Fibroblast of lung (primary cell): ENCODE results near the gene RAB27B. TPM values are rescaled to one million over a fixed set of nuclear protein-coding genes. Genes with fewer than 3 reads are reported as not detected.

Source experiments
- DNase-seq, 2 donors: peaks; one replicate each; pipeline versions ENCODE4 v3.0.0 to v3.0.0-alpha.2; 2010; ENCODE audit warnings: low read depth in 2 of 2
- H2AFZ ChIP-seq: 2 replicates; pipeline ENCODE4 v1.5.1; 2012; ENCODE audit warnings: low read length, control low read depth, inconsistent platforms
- H3K27ac ChIP-seq: 2 replicates; pipeline ENCODE4 v1.5.1; 2011; ENCODE audit warnings: low read length, control low read depth; ENCODE audit not compliant: insufficient read depth
- H3K27me3 ChIP-seq: 2 replicates; pipeline ENCODE4 v1.5.1; 2011; ENCODE audit warnings: mild to moderate bottlenecking, low read length; ENCODE audit not compliant: control insufficient read depth, insufficient read depth
- H3K36me3 ChIP-seq: 2 replicates; pipeline ENCODE4 v1.5.1; 2011; ENCODE audit warnings: low read length; ENCODE audit not compliant: control insufficient read depth, insufficient read depth
- H3K4me1 ChIP-seq: 2 replicates; pipeline ENCODE4 v1.5.1; 2011; ENCODE audit warnings: low read length; ENCODE audit not compliant: control insufficient read depth, insufficient read depth; ENCODE audit errors: extremely low read depth
- H3K4me2 ChIP-seq: 2 replicates; pipeline ENCODE4 v1.5.1; 2011; ENCODE audit warnings: low read length, control low read depth; ENCODE audit not compliant: insufficient read depth; ENCODE audit errors: extremely low read depth
- H3K4me3 ChIP-seq, 4 experiments: fragments of 200-600 bp in 1 of 4; sonication (generic) in 1 of 4; replicated peaks in 1 of 4; 2 replicates each; pipeline ENCODE4 v1.5.1; 2011 to 2016; ENCODE audit warnings: low read length in 4 of 4, low read depth in 3 of 4, mild to moderate bottlenecking in 3 of 4, control low read depth in 2 of 4, inconsistent platforms in 1 of 4, mixed read lengths in 1 of 4; ENCODE audit not compliant: insufficient read depth in 1 of 4; ENCODE audit errors: control extremely low read depth in 1 of 4
- H3K79me2 ChIP-seq: 2 replicates; pipeline ENCODE4 v1.5.1; 2012; ENCODE audit warnings: mild to moderate bottlenecking, low read length, inconsistent platforms; ENCODE audit not compliant: control insufficient read depth, insufficient read depth
- H3K9ac ChIP-seq: 2 replicates; pipeline ENCODE4 v1.5.1; 2011; ENCODE audit warnings: mild to moderate bottlenecking, low read length, control low read depth; ENCODE audit not compliant: insufficient read depth
- H3K9me3 ChIP-seq: 2 replicates; pipeline ENCODE4 v1.5.1; 2012; ENCODE audit warnings: low read depth, low read length; ENCODE audit not compliant: control insufficient read depth, insufficient read depth
- H4K20me1 ChIP-seq: 2 replicates; pipeline ENCODE4 v1.5.1; 2011; ENCODE audit warnings: low read length; ENCODE audit not compliant: control insufficient read depth, insufficient read depth; ENCODE audit errors: extremely low read depth
- CTCF ChIP-seq, 2 donors: IDR thresholded peaks in 1 of 2; conservative IDR thresholded peaks in 1 of 2; 1 replicate in 1 of 2; 2 replicates in 1 of 2; pipeline ENCODE4 v1.5.1; 2011 to 2012; ENCODE audit warnings: low read length in 2 of 2, control low read depth in 1 of 2, inconsistent platforms in 1 of 2, low read depth in 1 of 2, mild to moderate bottlenecking in 1 of 2
- EZH2 ChIP-seq: IDR thresholded peaks from 2 replicates; pipeline ENCODE4 v1.5.1; 2012; ENCODE audit warnings: low read length, control low read depth, mild to moderate bottlenecking; ENCODE audit errors: missing control alignments
- polyA plus RNA-seq, 2 donors: library from polyadenylated mRNA; depleted of rRNA in 1 of 2; stranded (reverse) in 1 of 2; unstranded in 1 of 2; fragments of >200 nt; gene quantifications; 2 replicates each; pipeline ENCODE4 v1.2.1, GENCODE V29; 2011 to 2012; ENCODE audit warnings: missing spikeins in 1 of 2
- total RNA-seq: library from RNA; depleted of rRNA; stranded (reverse); fragments of >200 nt; gene quantifications from 2 replicates; pipeline ENCODE4 v1.2.1, GENCODE V29; 2014

Gene RAB27B
- total and polyA plus RNA-seq, 2 donors (not counting 1 experiment from before 2014, with no cell fraction given) = 0.92 to 0.99 TPM

- H3K79me2 ChIP-seq = no peaks in the 10 kb centered on the region
- no peak overlapping the region for H3K9ac ChIP-seq
- no peak for DNase-seq
- TF ChIP-seq CTCF (conservative IDR thresholded peaks at IDR 0.05 in 1 of 2, IDR thresholded peaks at IDR 0.05 in 1 of 2; ENCODE audit: low read depth in 1 of 2, low read length in 2 of 2) (no peak), EZH2 (no peak)
- H3K27me3 ChIP-seq = no peaks in the 10 kb centered on the region
- no peak overlapping the region for H3K27ac ChIP-seq
- H3K36me3 ChIP-seq = no peaks in the 10 kb centered on the region
- no peak overlapping the region for H3K4me3 ChIP-seq
- no peaks in the 10 kb centered on the region for H3K4me1 ChIP-seq
- no peaks in the 10 kb centered on the region for H3K9me3 ChIP-seq
- H2AFZ ChIP-seq = no peak overlapping the region
- H4K20me1 ChIP-seq = no peaks in the 10 kb centered on the region
- no peak overlapping the region for H3K4me2 ChIP-seq
These were observed 77.4 kb downstream of the RAB27B start for GRCh38 chr18:54905629-54906028.

- Histone ChIP-seq H3K27ac (no peak overlapping the region), H3K27me3 (no peaks in the 10 kb centered on the region), H3K4me3 (no peak overlapping the region), H3K36me3 (no peaks in the 10 kb centered on the region), H3K9me3 (no peaks in the 10 kb centered on the region), H3K4me2 (no peak overlapping the region), H3K4me1 (no peaks in the 10 kb centered on the region), H2AFZ (no peak overlapping the region), H3K9ac (no peak overlapping the region), H4K20me1 (no peaks in the 10 kb centered on the region), H3K79me2 (no peaks in the 10 kb centered on the region)
- TF ChIP-seq CTCF (conservative IDR thresholded peaks at IDR 0.05 in 1 of 2, IDR thresholded peaks at IDR 0.05 in 1 of 2; ENCODE audit: low read depth in 1 of 2, low read length in 2 of 2) = no peak
- no peak for TF ChIP-seq EZH2
- peak in 1 of 2 donors; percentile 56 for DNase-seq
These were observed 78.3 kb downstream of the RAB27B start for GRCh38 chr18:54906331-54907185.

DNA sequence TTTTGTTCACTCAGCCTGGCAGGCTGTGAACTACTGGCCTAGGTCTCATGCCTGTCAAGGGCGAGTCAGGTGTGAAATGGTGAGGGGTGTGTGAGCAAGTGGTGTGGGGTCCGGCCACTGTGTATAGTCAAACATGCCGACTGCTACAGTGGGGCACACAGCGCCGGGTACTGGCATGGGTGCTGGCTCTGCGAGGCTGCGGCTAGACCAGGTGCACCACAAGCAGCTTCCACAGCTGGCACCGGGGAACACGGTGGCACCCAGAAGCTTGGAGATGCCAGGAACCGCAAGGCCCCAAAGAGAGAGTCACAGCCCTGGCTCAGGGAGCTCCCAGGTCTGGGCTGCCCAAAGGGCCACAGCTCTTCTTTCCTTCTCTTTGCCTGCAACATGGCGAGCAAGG is 81.3 kb downstream of the RAB27B start:
- no peak for TF ChIP-seq CTCF (conservative IDR thresholded peaks at IDR 0.05 in 1 of 2, IDR thresholded peaks at IDR 0.05 in 1 of 2; ENCODE audit: low read depth in 1 of 2, low read length in 2 of 2)
- Histone ChIP-seq H4K20me1 (no peaks in the 10 kb centered on the region), H3K27ac (no peak overlapping the region), H3K36me3 (no peaks in the 10 kb centered on the region), H2AFZ (no peak overlapping the region), H3K4me3 (no peak overlapping the region), H3K4me2 (no peak overlapping the region), H3K9ac (no peak overlapping the region), H3K4me1 (no peaks in the 10 kb centered on the region), H3K27me3 (no peaks in the 10 kb centered on the region), H3K9me3 (no peaks in the 10 kb centered on the region), H3K79me2 (no peaks in the 10 kb centered on the region)
- DNase-seq = no peak
